Renal cortex interstitium (tissue), 11 donors: ENCODE measurements around the gene MOCS1. TPM values are rescaled to one million over a fixed set of nuclear protein-coding genes. Genes with fewer than 3 reads are reported as not detected.

Source experiments
- DNase-seq, 11 donors: peaks; one replicate each; pipeline ENCODE4 v3.0.0-alpha.2; 2013; ENCODE audit warnings: low read depth in 9 of 11, low spot score in 4 of 11; ENCODE audit errors: extremely low read depth in 1 of 11
- polyA plus RNA-seq, 3 donors: library from polyadenylated mRNA; unstranded; fragments of 120-200 nt; gene quantifications; one replicate each; pipeline ENCODE4 v1.2.1, GENCODE V29; 2013; ENCODE audit not compliant: insufficient read length in 3 of 3

The MOCS1 gene
- polyA plus RNA-seq, 3 donors = 11.1 to 12.9 (median 12.6) TPM

GRCh38 chr6:39910164-39910563 lies 24.1 kb downstream of the MOCS1 start:
- no peak for DNase-seq

- DNase-seq = no peak
Measured at GRCh38 chr6:39909701-39910100, 24.6 kb downstream of the MOCS1 start.

DNA sequence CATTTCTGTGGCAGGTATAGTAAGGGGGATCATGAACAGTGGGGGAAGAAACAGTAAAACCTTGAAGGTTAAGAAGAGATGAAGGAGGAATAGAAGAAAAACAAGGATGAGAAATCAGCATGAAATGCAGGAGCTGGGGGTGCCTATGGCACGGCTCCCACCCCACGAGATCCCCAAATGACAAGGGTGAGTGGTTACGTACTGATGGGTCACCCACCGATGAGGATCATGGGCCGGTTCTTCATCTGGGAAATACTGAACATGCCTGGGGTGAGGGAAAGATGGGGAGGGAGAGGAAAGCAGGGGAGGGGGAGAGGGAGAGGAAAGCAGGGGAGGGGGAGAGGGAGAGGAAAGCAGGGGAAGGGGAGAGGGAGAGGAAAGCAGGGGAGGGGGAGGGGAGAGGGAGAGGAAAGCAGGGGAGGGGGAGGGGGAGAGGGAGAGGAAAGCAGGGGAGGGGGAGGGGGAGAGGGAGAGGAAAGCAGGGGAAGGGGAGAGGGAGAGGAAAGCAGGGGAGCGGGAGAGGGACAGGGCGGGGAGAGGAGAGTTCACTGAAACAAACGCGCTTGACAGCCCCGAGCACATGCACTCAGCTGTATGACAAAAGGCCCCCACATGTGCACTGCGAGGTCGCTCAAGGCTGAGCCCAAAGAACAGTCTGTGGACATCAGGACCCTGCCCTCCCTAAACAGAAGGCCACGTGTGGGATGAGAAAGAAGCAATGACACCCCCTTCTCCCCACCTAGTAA lies 25.3 kb downstream of the MOCS1 start:
- no peak for DNase-seq

DNA sequence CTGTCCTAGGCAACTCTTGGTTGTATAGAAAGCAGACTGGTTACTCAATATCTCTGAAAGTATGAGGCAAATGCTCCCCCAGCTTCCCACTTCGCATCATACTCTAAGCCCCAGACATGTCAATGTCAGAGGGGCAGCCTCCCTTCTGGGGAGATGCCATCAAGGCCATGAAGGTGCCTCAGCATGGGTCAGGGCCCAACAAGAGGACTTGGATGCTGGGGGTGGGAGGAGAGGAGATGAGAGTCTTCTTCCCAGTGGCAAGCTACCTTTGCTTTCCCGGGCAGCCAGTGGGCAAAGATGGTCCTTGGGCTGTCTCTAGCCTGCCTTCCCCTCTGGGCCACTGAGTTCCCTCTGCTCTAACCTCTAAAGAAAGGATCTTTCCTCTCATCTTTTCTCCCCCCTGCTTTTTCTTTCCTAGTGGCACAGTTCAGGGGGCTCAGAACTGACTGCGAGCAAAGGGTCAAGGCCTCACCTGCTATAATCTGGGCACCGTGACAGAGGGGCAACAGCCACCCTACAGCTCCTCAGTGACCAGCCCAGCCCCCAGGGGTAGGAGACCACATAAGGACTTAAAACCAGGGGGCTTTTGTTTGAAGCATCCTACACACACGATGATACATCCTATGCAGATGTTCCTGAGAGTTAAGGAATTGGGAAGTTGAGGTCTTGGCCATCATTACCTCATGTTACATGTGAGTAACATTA lies 26.2 kb downstream of the MOCS1 start:
- no peak for DNase-seq

DNA sequence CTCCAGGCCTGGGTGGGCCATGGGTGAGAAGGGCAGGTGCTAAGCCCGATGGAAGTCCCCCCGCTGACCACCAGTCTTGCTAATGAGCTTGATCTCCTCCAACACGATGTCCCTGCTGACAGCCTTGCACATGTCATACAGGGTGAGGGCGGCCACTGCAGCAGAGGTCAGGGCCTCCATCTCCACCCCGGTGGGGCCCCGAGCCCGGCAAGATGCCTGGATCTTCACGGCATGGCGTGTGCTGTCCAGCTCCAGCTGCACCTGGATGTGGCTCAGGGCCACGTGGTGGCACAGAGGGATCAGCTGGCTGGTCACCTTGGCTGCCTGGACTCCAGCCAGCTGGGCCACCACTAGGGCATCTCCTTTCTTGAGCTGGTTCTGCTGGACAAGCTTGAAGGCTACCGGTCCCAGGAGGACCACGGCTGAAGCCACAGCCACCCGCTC lies 27.9 kb downstream of the MOCS1 start:
- DNase-seq = no peak

- DNase-seq = no peak
Measured at GRCh38 chr6:39905640-39905975, 28.7 kb downstream of the MOCS1 start.

DNA sequence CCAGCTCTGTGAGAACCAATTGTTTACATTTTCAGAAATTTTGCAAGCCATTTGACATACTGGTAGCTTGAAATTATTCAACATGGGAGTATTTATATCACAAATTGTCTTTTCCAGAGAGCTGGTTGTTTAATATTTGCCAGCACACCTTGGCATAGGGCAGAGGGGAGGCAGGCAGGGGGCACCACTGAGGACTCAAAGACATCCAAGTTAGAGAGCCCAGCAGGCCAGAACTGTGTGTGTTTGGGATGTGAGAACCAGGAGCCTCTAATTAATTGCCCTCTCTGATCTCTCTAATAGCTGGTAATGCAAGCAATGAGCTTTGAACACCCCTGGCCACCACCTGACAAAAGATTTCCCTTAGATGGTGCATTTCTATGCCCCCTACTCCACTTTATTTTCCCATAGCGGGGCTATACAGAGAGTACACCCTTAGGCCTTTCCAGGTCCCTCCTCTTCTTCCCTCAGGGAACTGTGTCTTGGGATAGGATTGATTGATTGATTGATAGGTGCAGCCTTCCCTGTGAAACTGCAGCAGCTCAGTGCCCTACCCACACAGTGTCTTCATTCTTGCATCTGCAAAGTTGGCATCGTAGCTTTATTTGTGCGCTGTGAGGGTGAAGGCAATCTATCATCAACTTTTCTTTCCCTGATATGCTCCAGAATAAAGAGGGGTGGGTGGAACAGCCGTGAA lies 29.2 kb downstream of the MOCS1 start:
- DNase-seq = no peak

DNA sequence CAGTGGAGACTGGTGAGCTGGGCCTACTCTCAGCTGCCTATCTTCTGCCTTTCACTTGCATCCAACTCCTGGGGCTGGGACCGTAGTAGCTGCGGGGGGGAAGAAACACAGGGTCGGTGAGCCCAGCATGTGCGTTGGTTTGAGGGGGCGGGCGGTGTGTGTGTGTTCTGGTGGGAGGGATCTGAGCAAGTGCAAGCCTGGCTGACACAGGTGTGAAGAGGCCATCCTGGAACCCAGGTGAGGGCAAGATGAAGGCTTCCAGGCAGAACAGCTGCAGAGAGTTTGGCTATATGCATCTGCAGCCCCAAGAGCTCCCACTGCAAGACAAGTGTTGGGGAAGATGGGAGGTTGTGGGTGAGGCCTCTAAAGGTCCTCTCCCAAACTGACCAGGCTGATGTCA lies 30.6 kb downstream of the MOCS1 start:
- no peak for DNase-seq

GRCh38 chr6:39902786-39903465 lies 31.3 kb downstream of the MOCS1 start:
- DNase-seq = no peak

DNA sequence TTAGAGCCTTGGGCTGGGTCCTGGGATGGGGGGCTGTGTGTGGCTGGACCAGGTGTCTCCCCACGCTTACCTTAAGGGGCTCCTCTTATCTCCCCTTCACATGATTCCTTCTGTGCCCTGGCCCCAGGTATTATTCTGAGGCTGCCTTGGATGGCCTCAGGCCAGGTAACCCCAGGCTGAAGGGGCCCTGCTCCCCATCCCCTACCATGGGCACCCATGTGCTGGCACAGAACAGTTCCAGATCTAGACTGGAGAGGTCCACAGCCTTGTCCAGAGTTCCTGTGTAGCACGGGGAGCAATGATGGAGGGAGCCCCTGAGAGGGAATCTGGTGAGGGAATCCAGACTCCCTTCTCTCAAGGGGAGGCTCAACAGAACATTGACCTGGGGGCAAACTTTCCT lies 32.1 kb downstream of the MOCS1 start:
- no peak for DNase-seq

DNA sequence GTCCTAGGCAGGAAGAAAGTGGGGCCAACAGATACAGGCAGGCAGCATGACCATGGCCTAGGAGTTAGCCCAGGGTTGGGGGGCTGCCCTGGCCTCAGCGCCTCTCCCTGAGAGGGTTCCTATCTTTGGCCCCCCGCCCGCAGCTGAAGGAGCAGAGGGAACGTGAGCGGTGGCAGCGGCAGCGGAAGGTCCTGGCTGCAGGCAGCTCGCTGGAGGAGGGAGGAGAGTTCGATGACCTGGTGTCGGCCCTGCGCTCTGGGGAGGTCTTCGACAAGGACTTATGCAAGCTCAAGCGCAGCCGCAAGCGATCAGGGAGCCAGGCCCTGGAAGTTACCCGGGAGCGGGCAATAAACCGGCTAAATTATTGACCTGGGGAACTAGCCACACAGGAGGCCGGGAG lies 32.6 kb downstream of the MOCS1 start:
- no peak for DNase-seq

DNA sequence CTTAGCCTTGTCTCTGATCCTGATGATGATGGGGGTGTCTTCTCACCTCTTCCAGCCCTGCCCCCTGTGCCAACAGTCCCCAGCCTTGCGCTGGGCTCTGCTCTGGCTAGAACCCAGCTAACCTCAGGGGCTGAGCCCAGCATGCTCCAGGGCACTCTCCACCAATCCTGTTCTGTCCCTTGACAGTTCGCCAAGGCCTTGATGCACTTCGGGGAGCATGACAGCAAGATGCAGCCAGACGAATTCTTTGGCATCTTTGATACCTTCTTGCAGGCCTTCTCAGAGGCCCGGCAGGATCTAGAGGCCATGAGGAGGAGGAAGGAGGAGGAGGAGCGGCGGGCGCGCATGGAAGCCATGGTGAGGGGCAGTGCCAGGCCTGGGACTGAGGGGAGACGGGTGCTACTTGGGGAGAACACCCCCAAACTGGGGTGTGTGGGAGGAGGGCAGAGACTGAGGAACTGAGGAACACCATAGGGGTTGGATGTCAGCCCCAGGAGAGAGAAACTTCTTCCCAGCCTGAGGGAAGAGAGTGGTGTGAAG lies 33.1 kb downstream of the MOCS1 start:
- no peak for DNase-seq

DNA sequence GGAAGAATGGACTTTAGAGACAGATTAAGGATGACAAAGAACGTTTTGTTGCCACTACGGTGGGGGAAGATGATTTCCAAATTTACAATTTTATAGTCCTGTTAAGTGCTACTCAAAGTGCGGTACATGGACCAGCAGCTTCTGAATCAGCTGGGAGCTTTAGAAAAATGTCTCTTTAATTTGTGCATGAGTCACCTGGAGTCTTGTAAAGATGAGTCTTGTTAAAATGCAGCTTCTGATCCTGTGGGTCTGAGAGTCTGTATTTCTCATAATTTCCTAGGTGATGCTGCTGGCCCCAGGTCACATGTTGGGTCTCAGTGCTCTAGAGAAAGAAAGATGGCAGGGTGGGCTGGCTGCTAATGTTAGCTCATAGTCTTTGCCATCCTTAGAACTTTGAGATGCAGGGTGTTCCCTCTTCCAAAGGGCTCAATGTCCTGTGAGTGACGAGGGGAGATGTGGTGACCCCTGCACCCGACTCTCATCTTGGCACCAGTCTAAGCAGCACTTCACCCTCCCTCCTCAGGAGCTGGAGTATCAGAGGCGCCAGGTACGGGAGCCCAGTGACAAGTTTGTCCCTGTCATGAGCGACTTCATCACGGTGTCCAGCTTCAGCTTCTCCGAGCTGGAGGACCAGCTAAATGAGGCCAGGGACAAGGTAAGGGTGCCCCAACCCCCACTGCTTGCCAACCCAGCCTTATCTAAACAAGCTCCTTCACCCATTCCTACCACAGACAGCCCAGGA lies 34.5 kb downstream of the MOCS1 start:
- DNase-seq = no peak

DNA sequence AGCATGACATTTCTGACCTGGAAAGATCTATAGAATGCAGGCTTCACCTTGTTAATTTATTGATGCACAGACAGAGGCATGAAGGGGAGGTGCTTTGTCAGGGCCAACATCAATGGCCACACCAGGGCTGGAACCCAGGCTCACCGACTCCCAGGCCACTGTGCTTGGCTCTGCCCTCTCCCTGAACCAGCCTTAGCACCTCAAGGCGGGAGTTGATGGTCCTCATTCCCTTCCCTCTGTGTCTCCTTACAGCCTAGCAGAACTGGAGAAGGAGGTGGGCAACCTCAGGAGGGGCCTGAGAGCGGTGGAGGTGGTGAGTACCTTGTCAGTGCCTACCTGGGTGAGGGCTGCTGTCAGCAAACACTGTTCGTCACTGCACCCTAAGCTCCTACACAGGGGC lies 35.6 kb downstream of the MOCS1 start:
- no peak for DNase-seq

- no peak for DNase-seq
Measured at GRCh38 chr6:39897698-39898097, 36.6 kb downstream of the MOCS1 start.

GRCh38 chr6:39896701-39897100 lies 37.6 kb downstream of the MOCS1 start:
- no peak for DNase-seq

DNA sequence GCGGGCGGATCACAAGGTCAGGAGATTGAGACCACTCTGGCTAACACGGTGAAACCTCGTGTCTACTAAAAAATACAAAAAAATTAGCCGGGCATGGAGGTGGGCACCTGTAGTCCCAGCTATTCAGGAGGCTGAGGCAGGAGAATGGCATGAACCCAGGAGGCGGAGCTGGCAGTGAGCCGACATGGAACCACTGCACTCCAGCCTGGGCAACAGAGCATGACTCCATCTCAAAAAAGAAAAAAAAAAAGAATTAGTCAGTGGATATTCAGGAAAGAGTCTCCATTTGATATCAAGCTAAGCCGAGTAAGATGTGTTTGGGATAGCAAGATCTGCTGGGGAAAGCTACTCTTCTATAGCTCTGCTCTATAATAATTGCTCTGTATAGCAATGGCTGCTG lies 41.0 kb downstream of the MOCS1 start:
- no peak for DNase-seq

GRCh38 chr6:39892490-39893129 lies 41.7 kb downstream of the MOCS1 start:
- peak in 6 of 11 donors; percentile 25 to 44 (median 36) for DNase-seq
